Common myeloid progenitor, CD34-positive (primary cell): ENCODE measurements around the gene TDRD12.
A peak's percentile ranks its signal among the peaks of the same experiment; 100 is the strongest.

Source experiments
- CTCF ChIA-PET: fragments of 350-600 bp; sonication (Branson Sonifier 250); formaldehyde crosslinking; loops from one replicate; lab custom pipeline; 2021; ENCODE audit warnings: antibody characterized with exemption; lab: Charles Lee
- POLR2A ChIA-PET: fragments of 350-600 bp; sonication (Branson Sonifier 250); formaldehyde crosslinking; loops from one replicate; lab custom pipeline; 2021; ENCODE audit warnings: antibody characterized with exemption; lab: Charles Lee
- DNase-seq, 3 donors: peaks; one replicate each; pipeline versions ENCODE4 v3.0.0 to v3.0.0-alpha.2; 2013
- H3K27ac ChIP-seq, 2 experiments: 1 replicate in 1 of 2; 2 replicates in 1 of 2; pipeline ENCODE4 v1.7.0; 2013; ENCODE audit warnings: inconsistent platforms in 2 of 2, low read length in 2 of 2, mild to moderate bottlenecking in 2 of 2, low read depth in 1 of 2, moderate library complexity in 1 of 2; ENCODE audit not compliant: severe bottlenecking in 2 of 2, insufficient read depth in 1 of 2, poor library complexity in 1 of 2
- H3K27me3 ChIP-seq, 5 experiments: replicated peaks in 2 of 5; 1 replicate in 3 of 5; 2 replicates in 2 of 5; pipeline versions ENCODE4 v1.6.1 to v1.7.0; 2013; ENCODE audit warnings: low read length in 4 of 5, mild to moderate bottlenecking in 2 of 5, moderate library complexity in 2 of 5, inconsistent platforms in 1 of 5; ENCODE audit not compliant: insufficient read depth in 5 of 5, control insufficient read depth in 4 of 5
- H3K36me3 ChIP-seq, 4 experiments: 1 replicate in 2 of 4; 2 replicates in 2 of 4; pipeline versions ENCODE4 v1.6.1 to v1.7.0; 2013; ENCODE audit warnings: low read length in 3 of 4, control low read depth in 1 of 4, mild to moderate bottlenecking in 1 of 4; ENCODE audit not compliant: control insufficient read depth in 4 of 4, insufficient read depth in 4 of 4
- H3K4me1 ChIP-seq, 4 experiments: 1 replicate in 3 of 4; 2 replicates in 1 of 4; pipeline versions ENCODE4 v1.6.1 to v1.7.1; 2013; ENCODE audit warnings: low read length in 3 of 4, mild to moderate bottlenecking in 3 of 4, control low read depth in 1 of 4, inconsistent platforms in 1 of 4, moderate library complexity in 1 of 4; ENCODE audit not compliant: control insufficient read depth in 4 of 4, insufficient read depth in 4 of 4; ENCODE audit errors: control extremely low read depth in 1 of 4
- H3K4me3 ChIP-seq, 7 experiments: 1 replicate in 4 of 7; 2 replicates in 3 of 7; pipeline versions ENCODE4 v1.5.1 to v1.7.0; 2013; ENCODE audit warnings: mild to moderate bottlenecking in 7 of 7, low read length in 6 of 7, moderate library complexity in 6 of 7, inconsistent platforms in 2 of 7, low read depth in 2 of 7, control low read depth in 1 of 7; ENCODE audit not compliant: insufficient read depth in 4 of 7, control insufficient read depth in 1 of 7; ENCODE audit errors: extremely low read depth in 1 of 7
- H3K9me3 ChIP-seq, 5 experiments: 1 replicate in 4 of 5; 2 replicates in 1 of 5; pipeline versions ENCODE4 v1.6.1 to v1.7.1; 2013; ENCODE audit warnings: low read length in 4 of 5, mild to moderate bottlenecking in 2 of 5, inconsistent platforms in 1 of 5, low read depth in 1 of 5, moderate library complexity in 1 of 5; ENCODE audit not compliant: control insufficient read depth in 4 of 5, insufficient read depth in 2 of 5; ENCODE audit errors: control extremely low read depth in 1 of 5
- WGBS: methylation state at CpG from one replicate; pipeline ENCODE4 v1.1.5; 2013; ENCODE audit not compliant: insufficient coverage; 5-methylcytosine and 5-hydroxymethylcytosine counted together

TDRD12 gene

DNA sequence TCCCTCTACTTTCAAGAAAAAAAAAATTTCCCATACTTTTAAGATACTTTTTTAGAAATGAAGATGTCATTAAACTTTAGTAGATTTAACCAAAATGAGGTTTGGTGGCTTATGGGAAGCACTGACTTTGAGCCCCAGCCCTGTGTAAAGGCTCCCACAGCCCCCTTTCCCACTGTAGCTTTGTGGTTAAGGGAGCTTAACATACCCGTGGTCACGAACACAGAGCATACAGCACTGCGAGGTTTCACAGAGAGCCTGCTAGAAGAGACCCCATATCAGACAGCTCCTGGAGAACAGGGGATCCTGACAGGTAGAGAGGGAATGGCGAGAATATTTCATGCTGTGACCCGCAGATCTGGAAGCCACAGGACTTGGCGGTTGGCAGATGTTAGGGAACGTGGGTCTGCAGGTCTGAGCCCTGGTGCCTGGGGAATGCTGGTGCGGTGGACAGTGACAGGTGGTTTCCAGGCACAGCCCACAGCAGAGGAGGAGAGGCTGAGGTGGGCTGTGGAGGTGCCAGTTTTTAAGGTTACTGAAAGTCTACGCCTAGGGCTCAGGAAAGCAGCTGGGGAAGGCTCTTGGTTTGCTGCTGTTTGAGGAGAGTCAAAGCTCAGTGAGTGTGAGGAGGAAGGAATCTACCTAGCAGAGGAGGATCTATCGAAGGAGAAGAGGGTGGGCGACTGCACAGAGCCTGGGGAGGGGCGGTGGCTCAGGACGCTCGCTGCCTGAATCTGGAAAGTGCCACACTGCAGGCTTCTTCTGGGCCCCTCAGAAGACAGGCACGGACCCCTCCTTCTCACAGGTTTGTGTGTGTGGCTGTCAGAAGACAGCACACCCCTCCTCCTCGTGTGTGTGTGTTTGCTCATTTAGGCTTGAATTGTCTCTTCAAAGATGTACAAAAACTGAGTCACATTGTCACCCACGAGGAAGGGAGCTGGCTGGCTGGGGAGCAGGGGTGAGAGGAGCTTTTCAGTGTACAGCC, 100.1 kb downstream of the TDRD12 start:
- no peak overlapping the region for H3K27ac ChIP-seq
- ChIA-PET POLR2A (interaction anchor here (0.7 kb wide), 2 partner anchors 92 to 1386 kb away, joined by 3 to 4 read pairs; no protein-coding TSS in a partner anchor), CTCF (no interaction called here)
- peaks cover 0 to 4% (median 0%) of the 10 kb centered on the region in 4 experiments for H3K4me1 ChIP-seq
- 68% methylated on average over 16 of the region's 17 CpGs for WGBS
- no peak for DNase-seq
- peaks cover 0 to 52% (median 16%) of the 10 kb centered on the region in 5 experiments for H3K27me3 ChIP-seq
- H3K36me3 ChIP-seq: no peaks in the 10 kb centered on the region
- H3K4me3 ChIP-seq: no peak overlapping the region
- H3K9me3 ChIP-seq: no peaks in the 10 kb centered on the region

DNA sequence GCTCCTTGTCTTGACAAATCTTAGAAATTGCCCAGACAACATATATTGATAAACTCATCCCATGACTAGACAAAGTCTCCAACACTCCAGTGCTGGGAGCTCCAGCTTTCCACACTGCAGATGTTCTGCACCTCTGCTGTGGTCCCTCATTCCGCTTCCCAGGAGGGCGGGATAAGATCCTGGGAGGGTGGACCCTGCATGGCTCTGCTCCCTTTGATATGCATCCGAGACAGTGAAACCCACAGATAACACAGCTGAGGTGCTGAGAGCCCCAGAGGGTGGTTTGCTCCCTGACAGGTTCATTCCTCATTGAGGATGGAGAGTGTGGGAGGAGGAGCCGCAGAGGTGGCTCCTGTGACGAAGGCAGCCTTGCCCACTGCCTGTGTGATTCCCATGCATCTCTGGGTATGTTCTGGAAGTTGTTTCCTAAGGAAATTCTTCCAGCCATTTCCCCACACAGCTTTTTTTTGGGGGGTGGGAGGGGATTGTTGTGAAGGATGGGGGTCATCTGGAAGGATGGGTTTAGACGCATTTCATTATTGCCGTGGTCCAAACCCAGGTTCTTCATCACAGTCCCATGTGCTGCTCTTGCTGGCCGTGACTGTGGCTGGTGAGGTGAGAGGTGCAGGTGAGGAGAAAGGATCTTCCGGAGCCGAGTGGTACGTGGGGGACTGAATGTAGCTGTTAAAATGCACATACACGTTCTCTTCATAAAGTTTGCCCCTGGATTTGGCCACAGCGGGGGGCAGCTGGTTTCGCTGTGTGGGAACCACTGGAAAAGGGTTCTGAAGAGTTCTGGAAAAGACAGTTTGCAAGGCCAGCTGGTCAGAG, 103.6 kb downstream of the TDRD12 start:
- POLR2A ChIA-PET: no interaction called here
- CTCF ChIA-PET: no interaction called here
- Histone ChIP-seq H3K9me3 (no peaks in the 10 kb centered on the region), H3K4me1 (peaks cover 0 to 5% (median 0%) of the 10 kb centered on the region in 4 experiments), H3K36me3 (no peaks in the 10 kb centered on the region), H3K27me3 (peaks cover 0 to 55% (median 13%) of the 10 kb centered on the region in 5 experiments), H3K27ac (no peak overlapping the region), H3K4me3 (no peak overlapping the region)
- DNase-seq: no peak
- 90% methylated on average over 12 of the region's 14 CpGs for whole genome bisulfite sequencing

GRCh38 chr19:32823747-32824102, 104.2 kb downstream of the TDRD12 start:
- no peaks in the 10 kb centered on the region for H3K36me3 ChIP-seq
- 93% methylated on average over 7 of the region's 7 CpGs for WGBS
- no peak overlapping the region for H3K4me3 ChIP-seq
- H3K9me3 ChIP-seq: no peaks in the 10 kb centered on the region
- H3K27me3 ChIP-seq: peaks cover 0 to 52% (median 9%) of the 10 kb centered on the region in 5 experiments
- no peak for DNase-seq
- POLR2A ChIA-PET: no interaction called here
- peaks cover 0 to 5% (median 0%) of the 10 kb centered on the region in 4 experiments for H3K4me1 ChIP-seq
- no peak overlapping the region for H3K27ac ChIP-seq
- CTCF ChIA-PET: no interaction called here

GRCh38 chr19:32824191-32824751, 104.7 kb downstream of the TDRD12 start:
- ChIA-PET CTCF (no interaction called here), POLR2A (no interaction called here)
- Histone ChIP-seq H3K9me3 (no peaks in the 10 kb centered on the region), H3K4me1 (peaks cover 0 to 5% (median 0%) of the 10 kb centered on the region in 4 experiments), H3K27ac (no peak overlapping the region), H3K36me3 (no peaks in the 10 kb centered on the region), H3K4me3 (no peak overlapping the region), H3K27me3 (peaks cover 0 to 51% (median 9%) of the 10 kb centered on the region in 5 experiments)
- WGBS: 31% methylated on average over 17 of the region's 20 CpGs
- DNase-seq: peak; percentile 1 to 54 (median 40)

DNA sequence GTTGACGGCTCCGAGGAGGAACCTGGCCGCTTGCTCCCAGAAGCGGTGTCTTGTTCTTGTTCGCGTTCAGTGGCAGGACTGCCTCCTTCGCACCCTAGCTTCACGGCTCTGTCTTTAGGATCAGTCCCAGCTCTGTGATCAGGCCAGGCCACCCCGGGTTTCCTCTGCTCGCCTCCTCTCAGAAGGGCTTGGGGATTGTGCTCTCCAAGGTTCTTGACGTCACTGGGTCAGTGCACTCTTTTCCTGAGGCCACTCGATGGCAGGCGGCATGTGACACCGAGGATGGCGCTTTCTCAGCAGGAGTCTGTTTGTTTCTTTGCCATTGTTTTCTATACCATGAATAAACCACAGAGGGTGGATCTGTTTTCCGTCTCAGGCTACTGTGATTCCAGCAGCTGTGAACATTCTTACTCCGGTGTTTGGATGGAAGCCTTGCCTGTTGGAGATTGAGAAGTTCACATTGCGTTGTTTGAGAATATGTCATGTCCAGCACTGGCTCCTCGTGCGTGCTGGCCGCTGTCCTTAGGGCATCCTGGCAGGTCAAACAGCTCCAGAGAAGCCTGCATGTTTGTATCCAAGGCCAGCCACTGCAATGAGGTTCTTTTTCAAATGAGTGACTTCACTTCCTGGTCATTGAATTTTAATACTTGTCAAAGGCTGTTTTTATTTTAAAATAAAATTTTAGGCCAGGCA, 105.5 kb downstream of the TDRD12 start:
- Histone ChIP-seq H3K36me3 (no peaks in the 10 kb centered on the region), H3K4me1 (peaks cover 0 to 5% (median 0%) of the 10 kb centered on the region in 4 experiments), H3K9me3 (no peaks in the 10 kb centered on the region), H3K27ac (no peak overlapping the region), H3K4me3 (no peak overlapping the region), H3K27me3 (peaks cover 0 to 44% (median 9%) of the 10 kb centered on the region in 5 experiments)
- DNase-seq: no peak
- ChIA-PET CTCF (interaction anchor here (0.7 kb wide), 1 partner anchor 14 kb away, joined by 3 read pairs; no protein-coding TSS in a partner anchor), POLR2A (no interaction called here)
- 49% methylated on average over 21 of the region's 21 CpGs for WGBS

- Histone ChIP-seq H3K4me3 (no peak overlapping the region), H3K36me3 (no peaks in the 10 kb centered on the region), H3K9me3 (peaks cover 0 to 4% (median 0%) of the 10 kb centered on the region in 5 experiments), H3K27me3 (peaks cover 0 to 26% (median 8%) of the 10 kb centered on the region in 5 experiments), H3K27ac (no peak overlapping the region), H3K4me1 (peaks cover 0 to 5% (median 0%) of the 10 kb centered on the region in 4 experiments)
- ChIA-PET CTCF (no interaction called here), POLR2A (no interaction called here)
- WGBS: 100% methylated on average over 4 of the region's 4 CpGs
- DNase-seq: no peak
Observed at GRCh38 chr19:32828139-32828538, 108.6 kb downstream of the TDRD12 start.
